GM21737 (cell line): Measurements from ENCODE around the gene PERCC1.
"Not testable (repeated sequence)": the region's sequence is repeated elsewhere in the genome, so short reads cannot be mapped to it uniquely, and the experiment has no call there.

ENCODE experiments used
- ATAC-seq: cut with Tn5 transposase; IDR thresholded peaks from one replicate; pipeline ENCODE4 v1.9.1; 2021; ENCODE audit warnings: mild to moderate bottlenecking, moderate library complexity; ENCODE audit not compliant: unreplicated experiment

PERCC1 gene

GRCh38 chr16:1466054-1466453, 35.2 kb downstream of the PERCC1 start:
- no peak for ATAC-seq

- ATAC-seq = no peak
These were observed 36.2 kb downstream of the PERCC1 start for GRCh38 chr16:1466968-1467521.

GRCh38 chr16:1468426-1468810, 37.5 kb downstream of the PERCC1 start:
- ATAC-seq = no peak

- ATAC-seq = not testable (repeated sequence)
These were observed 38.3 kb downstream of the PERCC1 start for GRCh38 chr16:1469141-1469540.

- no peak for ATAC-seq
These were observed 38.9 kb downstream of the PERCC1 start for GRCh38 chr16:1469693-1470201.

GRCh38 chr16:1470481-1471251, 39.8 kb downstream of the PERCC1 start:
- no peak for ATAC-seq

GRCh38 chr16:1471569-1472194, 40.8 kb downstream of the PERCC1 start:
- ATAC-seq = no peak

- ATAC-seq = no peak
These were observed 42.1 kb downstream of the PERCC1 start for GRCh38 chr16:1472974-1473373.

- peak; percentile 23 for ATAC-seq
These were observed 43.4 kb downstream of the PERCC1 start for GRCh38 chr16:1474082-1474795.

GRCh38 chr16:1474796-1475551, 44.1 kb downstream of the PERCC1 start, which contains the start of gene CLCN7:
CLCN7 (minus strand) TSS chr16:1475028; CDS start chr16:1474974, 54 bp downstream.
- ATAC-seq = peak; percentile 73

GRCh38 chr16:1475552-1476114, 44.8 kb downstream of the PERCC1 start:
- no peak for ATAC-seq

- no peak for ATAC-seq
These were observed 46.2 kb downstream of the PERCC1 start for GRCh38 chr16:1477033-1477432.

- ATAC-seq = not testable (repeated sequence)
These were observed 48.1 kb downstream of the PERCC1 start for GRCh38 chr16:1478937-1479336.

- ATAC-seq = no peak
These were observed 51.3 kb downstream of the PERCC1 start for GRCh38 chr16:1481906-1482835.
